H1 (cell line): ENCODE measurements around the gene THADA. TPM values are rescaled to one million over a fixed set of nuclear protein-coding genes. Genes with fewer than 3 reads are reported as not detected.

ENCODE experiments used
- CTCF ChIA-PET: fragments of 300-600 bp; sonication (Branson Sonifier 250); formaldehyde crosslinking; loops from one replicate; lab custom pipeline; 2021; ENCODE audit not compliant: partially characterized antibody; lab: Charles Lee
- POLR2A ChIA-PET: fragments of 300-600 bp; sonication (Branson Sonifier 250); formaldehyde crosslinking; loops from one replicate; lab custom pipeline; 2021; ENCODE audit warnings: inconsistent platforms; ENCODE audit not compliant: partially characterized antibody; lab: Charles Lee
- DNase-seq, 2 experiments: peaks; one replicate each; pipeline versions ENCODE4 v3.0.0 to v3.0.0-alpha.2; 2010 to 2022; ENCODE audit warnings: low spot score in 2 of 2, low read depth in 1 of 2, mixed read lengths in 1 of 2
- FAIRE-seq: peaks from 2 replicates; lab custom pipeline; 2011; peaks lifted over from hg19 to GRCh38; lab: Jason Lieb, UNC
- H2AFZ ChIP-seq: 2 replicates; pipeline ENCODE4 v1.8.1; 2012; ENCODE audit warnings: low read length, inconsistent platforms
- H2AK5ac ChIP-seq: 2 replicates; pipeline ENCODE4 v1.6.1; 2013; ENCODE audit warnings: low read depth, low read length
- H2BK120ac ChIP-seq: replicated peaks from 2 replicates; pipeline ENCODE3; 2013; ENCODE audit warnings: low read depth, low read length, inconsistent platforms
- H2BK12ac ChIP-seq: 2 replicates; pipeline ENCODE4 v1.6.1; 2013; ENCODE audit warnings: low read depth, low read length
- H2BK15ac ChIP-seq: 2 replicates; pipeline ENCODE4 v1.6.1; 2013; ENCODE audit warnings: low read length
- H2BK20ac ChIP-seq: 2 replicates; pipeline ENCODE4 v1.6.1; 2013; ENCODE audit warnings: low read length
- H2BK5ac ChIP-seq: 2 replicates; pipeline ENCODE4 v1.6.1; 2013; ENCODE audit warnings: low read depth, low read length
- H3K14ac ChIP-seq: 2 replicates; pipeline ENCODE4 v1.6.1; 2013; ENCODE audit warnings: inconsistent platforms; ENCODE audit not compliant: insufficient read length
- H3K18ac ChIP-seq: 2 replicates; pipeline ENCODE4 v1.6.1; 2013; ENCODE audit warnings: low read length; ENCODE audit errors: extremely low read depth
- H3K23ac ChIP-seq: 2 replicates; pipeline ENCODE4 v1.6.1; 2013; ENCODE audit warnings: inconsistent platforms; ENCODE audit not compliant: insufficient read length
- H3K23me2 ChIP-seq: 2 replicates; pipeline ENCODE4 v1.6.1; 2013; ENCODE audit warnings: low read depth, low read length
- H3K27ac ChIP-seq: 2 replicates; pipeline ENCODE4 v1.6.1; 2011; ENCODE audit warnings: low read depth, low read length, inconsistent platforms
- H3K27me3 ChIP-seq, 4 experiments: replicated peaks in 1 of 4; 1 replicate in 1 of 4; 2 replicates in 3 of 4; pipeline versions ENCODE4 v1.6.1 to v1.8.1; 2011 to 2013; ENCODE audit warnings: low read length in 3 of 4, mild to moderate bottlenecking in 3 of 4, inconsistent platforms in 2 of 4, mixed read lengths in 2 of 4, moderate library complexity in 1 of 4; ENCODE audit not compliant: control insufficient read depth in 3 of 4, insufficient read depth in 3 of 4; ENCODE audit errors: extremely low read depth in 1 of 4
- H3K36me3 ChIP-seq, 4 experiments: 2 replicates each; pipeline versions ENCODE4 v1.6.1 to v1.8.1; 2011 to 2013; ENCODE audit warnings: mild to moderate bottlenecking in 4 of 4, low read length in 3 of 4, moderate library complexity in 2 of 4, control low read depth in 1 of 4, inconsistent platforms in 1 of 4; ENCODE audit not compliant: insufficient read depth in 4 of 4, control insufficient read depth in 2 of 4
- H3K4ac ChIP-seq: replicated peaks from 2 replicates; pipeline ENCODE3; 2013; ENCODE audit warnings: low read length, low read depth, mixed read lengths, inconsistent platforms; ENCODE audit not compliant: insufficient read length
- H3K4me1 ChIP-seq, 4 experiments: replicated peaks in 1 of 4; 1 replicate in 1 of 4; 2 replicates in 3 of 4; pipeline versions ENCODE4 v1.6.1 to v1.8.1; 2011 to 2013; ENCODE audit warnings: low read length in 3 of 4, inconsistent platforms in 2 of 4, mixed read lengths in 1 of 4; ENCODE audit not compliant: insufficient read depth in 4 of 4, control insufficient read depth in 3 of 4
- H3K4me2 ChIP-seq, 2 experiments: 2 replicates each; pipeline versions ENCODE4 v1.6.1 to v1.8.1; 2011 to 2013; ENCODE audit warnings: low read depth in 2 of 2, low read length in 2 of 2, control low read depth in 1 of 2, inconsistent platforms in 1 of 2, mild to moderate bottlenecking in 1 of 2; ENCODE audit not compliant: insufficient read depth in 1 of 2
- H3K4me3 ChIP-seq, 4 experiments: fragments of 200-600, 300-600 bp in 1 of 4; sonication (generic), shearing (Covaris generic), sonication (Bioruptor Twin) in 1 of 4; 2 replicates each; pipeline versions ENCODE4 v1.5.1 to v1.8.1; 2011 to 2016; ENCODE audit warnings: low read length in 4 of 4, low read depth in 3 of 4, control low read depth in 2 of 4, inconsistent platforms in 2 of 4, mild to moderate bottlenecking in 2 of 4, mixed read lengths in 1 of 4, moderate library complexity in 1 of 4; ENCODE audit not compliant: insufficient read depth in 2 of 4; ENCODE audit errors: extremely low read depth in 1 of 4
- H3K56ac ChIP-seq: replicated peaks from 2 replicates; pipeline ENCODE3; 2013; ENCODE audit warnings: low read depth, mild to moderate bottlenecking, mixed read lengths, low read length, inconsistent platforms; ENCODE audit not compliant: insufficient read length
- H3K79me1 ChIP-seq: 2 replicates; pipeline ENCODE4 v1.6.1; 2013; ENCODE audit warnings: low read depth, low read length, control low read depth
- H3K79me2 ChIP-seq, 2 experiments: 2 replicates each; pipeline versions ENCODE4 v1.6.1 to v1.8.1; 2012 to 2013; ENCODE audit warnings: low read length in 2 of 2, mild to moderate bottlenecking in 2 of 2, inconsistent platforms in 1 of 2; ENCODE audit not compliant: insufficient read depth in 2 of 2, control insufficient read depth in 1 of 2
- H3K9ac ChIP-seq, 4 experiments: replicated peaks in 1 of 4; 1 replicate in 1 of 4; 2 replicates in 3 of 4; pipeline versions ENCODE4 v1.6.1 to v1.8.1; 2011 to 2013; ENCODE audit warnings: low read depth in 3 of 4, low read length in 3 of 4, control low read depth in 2 of 4, mild to moderate bottlenecking in 2 of 4, moderate library complexity in 2 of 4, inconsistent platforms in 1 of 4; ENCODE audit errors: extremely low read depth in 1 of 4
- H3K9me3 ChIP-seq, 2 experiments: 2 replicates each; pipeline versions ENCODE4 v1.6.1 to v1.8.1; 2012 to 2013; ENCODE audit warnings: mild to moderate bottlenecking in 2 of 2, moderate library complexity in 2 of 2, control low read depth in 1 of 2, inconsistent platforms in 1 of 2, low read depth in 1 of 2, low read length in 1 of 2, mixed read lengths in 1 of 2; ENCODE audit not compliant: insufficient read depth in 2 of 2
- H4K20me1 ChIP-seq, 2 experiments: replicated peaks in 1 of 2; 2 replicates each; pipeline versions ENCODE3 to v1.8.1; 2011 to 2013; ENCODE audit warnings: inconsistent platforms in 2 of 2, low read length in 2 of 2, mild to moderate bottlenecking in 1 of 2; ENCODE audit not compliant: insufficient read depth in 2 of 2, control insufficient read depth in 1 of 2
- H4K5ac ChIP-seq: 2 replicates; pipeline ENCODE4 v1.6.1; 2013; ENCODE audit warnings: low read length, low read depth, mixed read lengths, inconsistent platforms; ENCODE audit not compliant: insufficient read length
- H4K8ac ChIP-seq: 2 replicates; pipeline ENCODE4 v1.8.0; 2013; ENCODE audit warnings: mild to moderate bottlenecking, moderate library complexity, low read length, inconsistent platforms; ENCODE audit not compliant: insufficient read depth; ENCODE audit errors: extremely low read depth
- H4K91ac ChIP-seq: replicated peaks from 2 replicates; pipeline ENCODE3; 2013; ENCODE audit warnings: low read length, mixed read lengths, inconsistent platforms; ENCODE audit not compliant: insufficient read length
- BCL11A ChIP-seq, 2 experiments: IDR thresholded peaks; one replicate each; pipeline ENCODE4 v1.6.1; 2011; ENCODE audit warnings: low read depth in 2 of 2, low read length in 2 of 2, mild to moderate bottlenecking in 2 of 2
- CHD1 ChIP-seq: IDR thresholded peaks from 2 replicates; pipeline ENCODE4 v1.6.1; 2012; ENCODE audit warnings: low read depth, low read length, improper control_type of control experiment
- E2F6 ChIP-seq: IDR thresholded peaks from 2 replicates; pipeline ENCODE4 v1.6.1; 2012; ENCODE audit warnings: inconsistent platforms
- EZH2 ChIP-seq: fragments of 200-600 bp; sonication (generic); IDR thresholded peaks from 2 replicates; pipeline ENCODE4 v1.7.1; 2012; ENCODE audit warnings: low read depth, mild to moderate bottlenecking, moderate library complexity, low read length, inconsistent platforms; ENCODE audit not compliant: severe bottlenecking
- JUN ChIP-seq: IDR thresholded peaks from 2 replicates; pipeline ENCODE4 v1.6.1; 2011; ENCODE audit warnings: low read depth, mild to moderate bottlenecking, improper control_type of control experiment, low read length
- KDM5A ChIP-seq: fragments of 200-600 bp; IDR thresholded peaks from 2 replicates; pipeline ENCODE4 v1.7.1; 2012; ENCODE audit warnings: mild to moderate bottlenecking, low read length, inconsistent platforms, mixed read lengths
- NRF1 ChIP-seq: IDR thresholded peaks from 2 replicates; pipeline ENCODE4 v1.6.1; 2011; ENCODE audit warnings: mild to moderate bottlenecking, low read depth, low read length, improper control_type of control experiment
- POLR2AphosphoS5 ChIP-seq: IDR thresholded peaks from 2 replicates; pipeline ENCODE4 v1.6.1; 2011; ENCODE audit warnings: low read depth, low read length
- RAD21 ChIP-seq, 2 experiments: IDR thresholded peaks in 1 of 2; conservative IDR thresholded peaks in 1 of 2; 2 replicates each; pipeline ENCODE4 v1.6.1; 2011; ENCODE audit warnings: low read depth in 2 of 2, low read length in 2 of 2, improper control_type of control experiment in 1 of 2, inconsistent platforms in 1 of 2, mild to moderate bottlenecking in 1 of 2, moderate library complexity in 1 of 2
- RFX5 ChIP-seq: IDR thresholded peaks from 2 replicates; pipeline ENCODE4 v1.6.1; 2011; ENCODE audit warnings: low read depth, low read length, improper control_type of control experiment, borderline replicate concordance
- SIX5 ChIP-seq: IDR thresholded peaks from 2 replicates; pipeline ENCODE4 v1.6.1; 2011; ENCODE audit warnings: mild to moderate bottlenecking, low read depth, low read length
- YY1 ChIP-seq: IDR thresholded peaks from 2 replicates; pipeline ENCODE4 v1.6.1; 2011; ENCODE audit warnings: low read depth, mild to moderate bottlenecking, low read length
- WGBS, 2 experiments: shearing (Covaris generic) in 1 of 2; methylation state at CpG; one replicate each; pipeline versions ENCODE4 v1.1.6 to v1.1.7; 2013 to 2015; ENCODE audit warnings: low lambda C conversion rate in 2 of 2, mixed read lengths in 2 of 2, inconsistent platforms in 1 of 2, low coverage in 1 of 2, missing lambda C conversion rate in 1 of 2; ENCODE audit not compliant: insufficient replicate concordance in 2 of 2, insufficient coverage in 1 of 2, insufficient read length in 1 of 2; ENCODE audit errors: extremely low coverage in 1 of 2, missing lambda C conversion rate in 1 of 2; 5-methylcytosine and 5-hydroxymethylcytosine counted together
- polyA plus RNA-seq, 7 experiments: library from polyadenylated mRNA; depleted of rRNA in 3 of 7; stranded (reverse) in 5 of 7; unstranded in 2 of 7; fragments of >200 nt in 5 of 7; fragments of 200-250 nt in 2 of 7; gene quantifications; 1 replicate in 5 of 7; 2 replicates in 1 of 7; 4 replicates in 1 of 7; pipeline versions ENCODE4 v1.2.1 to v1.2.3, GENCODE V29; 2011 to 2013; ENCODE audit warnings: missing spikeins in 2 of 7, mixed read lengths in 2 of 7
- total RNA-seq: library from RNA; stranded (reverse); fragmentation: NEBNext Ultra II Directional; extraction: Animal tissue kit (Norgen Biotek cat#: 25700); gene quantifications from 2 replicates; pipeline ENCODE4 v1.2.1, GENCODE V29; 2021
- TF ChIP-seq, protein P1 (sequence below): IDR thresholded peaks from 2 replicates; pipeline ENCODE4 v1.6.1; 2011; ENCODE audit warnings: low read depth, mild to moderate bottlenecking, low read length; ENCODE audit not compliant: insufficient read depth

Gene THADA
- total and polyA plus RNA-seq, 2 of the 8 experiments (the other 6 are each of a cell fraction or from before 2014, with no cell fraction given) = 22.4 to 26.8 TPM

GRCh38 chr2:43269706-43270105, 326.1 kb downstream of the THADA start:
- H4K5ac ChIP-seq = no peak overlapping the region
- H4K8ac ChIP-seq = no peak overlapping the region
- no peak overlapping the region for H3K4me2 ChIP-seq
- no peak overlapping the region for H2AFZ ChIP-seq
- CTCF ChIA-PET = interaction anchor here (1.0 to 1.3 kb wide), 5 partner anchors 9 to 322 kb away, joined by 3 read pairs; partner anchors contain the start of gene ZFP36L2
- no peaks in the 10 kb centered on the region for H3K36me3 ChIP-seq
- no peak overlapping the region for H3K4ac ChIP-seq
- H2BK20ac ChIP-seq = no peak overlapping the region
- no peak overlapping the region for H2BK15ac ChIP-seq
- FAIRE-seq (no peak), DNase-seq (no peak)
- no peak overlapping the region for H3K56ac ChIP-seq
- no peaks in the 10 kb centered on the region for H3K79me1 ChIP-seq
- no peak overlapping the region for H3K14ac ChIP-seq
- no peak overlapping the region for H3K18ac ChIP-seq
- no peaks in the 10 kb centered on the region; the same call in 1 of the 2 replicates for H3K23me2 ChIP-seq
- H3K4me3 ChIP-seq = no peak overlapping the region
- no peaks in the 10 kb centered on the region for H3K9me3 ChIP-seq
- no peaks in the 10 kb centered on the region for H4K20me1 ChIP-seq
- 71% methylated on average over 3 of the region's 3 CpGs; no CpG with 5 or more reads in 1 of the 2 experiments for WGBS, 2 experiments
- no peak overlapping the region for H2BK120ac ChIP-seq
- no peak overlapping the region for H3K23ac ChIP-seq
- no peak overlapping the region for H2BK5ac ChIP-seq
- H3K79me2 ChIP-seq = no peaks in the 10 kb centered on the region
- H2AK5ac ChIP-seq = no peak overlapping the region
- peaks cover 0 to 12% (median 3%) of the 10 kb centered on the region in 4 experiments; a peak in 4 of 7 replicates for H3K4me1 ChIP-seq
- no peak overlapping the region for H2BK12ac ChIP-seq
- no peak overlapping the region for H4K91ac ChIP-seq
- H3K27me3 ChIP-seq = no peaks in the 10 kb centered on the region
- POLR2A ChIA-PET = no interaction called here
- no peak overlapping the region for H3K9ac ChIP-seq
- no peak overlapping the region for H3K27ac ChIP-seq
- TF ChIP-seq SIX5 (no peak), JUN (no peak), YY1 (no peak), POLR2AphosphoS5 (no peak), NRF1 (no peak), KDM5A (no peak), RAD21 (IDR thresholded peaks at IDR 0.05 in 1 of 2, conservative IDR thresholded peaks at IDR 0.05 in 1 of 2; ENCODE audit: low read depth in 2 of 2, low read length in 2 of 2) (no peak), EZH2 (no peak), CHD1 (no peak), E2F6 (no peak), BCL11A (IDR thresholded peaks at IDR 0.05; ENCODE audit: low read depth in 2 of 2, low read length in 2 of 2) (no peak), RFX5 (no peak)
- TF ChIP-seq, protein P1, sequence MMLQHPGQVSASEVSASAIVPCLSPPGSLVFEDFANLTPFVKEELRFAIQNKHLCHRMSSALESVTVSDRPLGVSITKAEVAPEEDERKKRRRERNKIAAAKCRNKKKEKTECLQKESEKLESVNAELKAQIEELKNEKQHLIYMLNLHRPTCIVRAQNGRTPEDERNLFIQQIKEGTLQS = no peak
